ENCODE results near the gene ATP8A2.
"Not testable (repeated sequence)": the region's sequence is repeated elsewhere in the genome, so short reads cannot be mapped to it uniquely, and the experiment has no call there.

ATP8A2 gene

GRCh38 chr13:26061947-26062346, 690.2 kb downstream of the ATP8A2 start:
- no peak for TF ChIP-seq CTCF (IDR thresholded peaks at IDR 0.05; ENCODE audit: insufficient read depth, low read length, poor library complexity, severe bottlenecking)
- DNase-seq (ENCODE audit: extremely low read depth, insufficient read length), result no peak
- Histone ChIP-seq H3K4me3 (replicated peaks; ENCODE audit: low read depth, low read length) (no peak overlapping the region), H3K27me3 (replicated peaks; ENCODE audit: control insufficient read depth, insufficient read depth, low read length) (peaks cover 1% of the 10 kb centered on the region; the same call in 1 of the 2 replicates), H3K36me3 (ENCODE audit: control insufficient read depth, insufficient read depth, low read length) (no peaks in the 10 kb centered on the region)

GRCh38 chr13:26062853-26063444, 691.2 kb downstream of the ATP8A2 start:
- no peak for DNase-seq (ENCODE audit: extremely low read depth, insufficient read length)
- Histone ChIP-seq H3K4me3 (replicated peaks; ENCODE audit: low read depth, low read length) (no peak overlapping the region), H3K27me3 (replicated peaks; ENCODE audit: control insufficient read depth, insufficient read depth, low read length) (no peaks in the 10 kb centered on the region), H3K36me3 (ENCODE audit: control insufficient read depth, insufficient read depth, low read length) (no peaks in the 10 kb centered on the region)
- peak; percentile 71 for TF ChIP-seq CTCF (IDR thresholded peaks at IDR 0.05; ENCODE audit: insufficient read depth, low read length, poor library complexity, severe bottlenecking)

GRCh38 chr13:26066492-26066891, 694.7 kb downstream of the ATP8A2 start:
- not testable (repeated sequence) for H3K27me3 ChIP-seq (replicated peaks; ENCODE audit: control insufficient read depth, insufficient read depth, low read length); H3K36me3 ChIP-seq (ENCODE audit: control insufficient read depth, insufficient read depth, low read length); DNase-seq (ENCODE audit: extremely low read depth, insufficient read length); H3K4me3 ChIP-seq (replicated peaks; ENCODE audit: low read depth, low read length)

GRCh38 chr13:26067601-26068000, 695.8 kb downstream of the ATP8A2 start:
- H3K4me3 ChIP-seq (replicated peaks; ENCODE audit: low read depth, low read length), result no peak overlapping the region
- no peak for TF ChIP-seq CTCF (IDR thresholded peaks at IDR 0.05; ENCODE audit: insufficient read depth, low read length, poor library complexity, severe bottlenecking)
- DNase-seq (ENCODE audit: extremely low read depth, insufficient read length), result no peak
- no peaks in the 10 kb centered on the region for H3K36me3 ChIP-seq (ENCODE audit: control insufficient read depth, insufficient read depth, low read length)
- H3K27me3 ChIP-seq (replicated peaks; ENCODE audit: control insufficient read depth, insufficient read depth, low read length), result no peaks in the 10 kb centered on the region

GRCh38 chr13:26068372-26068771, 696.6 kb downstream of the ATP8A2 start:
- not testable (repeated sequence) for H3K36me3 ChIP-seq (ENCODE audit: control insufficient read depth, insufficient read depth, low read length); H3K4me3 ChIP-seq (replicated peaks; ENCODE audit: low read depth, low read length); H3K27me3 ChIP-seq (replicated peaks; ENCODE audit: control insufficient read depth, insufficient read depth, low read length); DNase-seq (ENCODE audit: extremely low read depth, insufficient read length)

- DNase-seq (ENCODE audit: extremely low read depth, insufficient read length); H3K27me3 ChIP-seq (replicated peaks; ENCODE audit: control insufficient read depth, insufficient read depth, low read length); H3K36me3 ChIP-seq (ENCODE audit: control insufficient read depth, insufficient read depth, low read length); H3K4me3 ChIP-seq (replicated peaks; ENCODE audit: low read depth, low read length): not testable (repeated sequence)
Measured at GRCh38 chr13:26069642-26070041, 697.9 kb downstream of the ATP8A2 start.

- no peaks in the 10 kb centered on the region for H3K27me3 ChIP-seq (replicated peaks; ENCODE audit: control insufficient read depth, insufficient read depth, low read length)
- no peaks in the 10 kb centered on the region for H3K36me3 ChIP-seq (ENCODE audit: control insufficient read depth, insufficient read depth, low read length)
- H3K4me3 ChIP-seq (replicated peaks; ENCODE audit: low read depth, low read length), result no peak overlapping the region
- no peak for TF ChIP-seq CTCF (IDR thresholded peaks at IDR 0.05; ENCODE audit: insufficient read depth, low read length, poor library complexity, severe bottlenecking)
- DNase-seq (ENCODE audit: extremely low read depth, insufficient read length), result no peak
Measured at GRCh38 chr13:26071691-26072090, 699.9 kb downstream of the ATP8A2 start.

GRCh38 chr13:26072335-26072734, 700.6 kb downstream of the ATP8A2 start:
- not testable (repeated sequence) for H3K36me3 ChIP-seq (ENCODE audit: control insufficient read depth, insufficient read depth, low read length); H3K4me3 ChIP-seq (replicated peaks; ENCODE audit: low read depth, low read length); H3K27me3 ChIP-seq (replicated peaks; ENCODE audit: control insufficient read depth, insufficient read depth, low read length); DNase-seq (ENCODE audit: extremely low read depth, insufficient read length)

All from GM06990 (cell line).